Activated CD8-positive, alpha-beta memory T cell treated with anti-CD3 and anti-CD28 coated beads, Interleukin-2, amount 50 U/mL, for 24 hours (primary cell): ENCODE measurements around the gene SUGCT.
"Not testable (repeated sequence)": the region's sequence is repeated elsewhere in the genome, so short reads cannot be mapped to it uniquely, and the experiment has no call there.

Experiments used
- DNase-seq: peaks from one replicate; pipeline ENCODE4 v3.0.0-alpha.2; 2020; ENCODE audit errors: extremely low read depth

Gene SUGCT

GRCh38 chr7:40139891-40140290, 5.1 kb downstream of the SUGCT start:
- DNase-seq = not testable (repeated sequence)

- not testable (repeated sequence) for DNase-seq
Observed at GRCh38 chr7:40141916-40142315, 7.1 kb downstream of the SUGCT start.

GRCh38 chr7:40145596-40146130, 10.9 kb downstream of the SUGCT start:
- not testable (repeated sequence) for DNase-seq

GRCh38 chr7:40147371-40148246, 12.8 kb downstream of the SUGCT start:
- DNase-seq = no peak

GRCh38 chr7:40148247-40148580, 13.4 kb downstream of the SUGCT start:
- not testable (repeated sequence) for DNase-seq

- DNase-seq = no peak
Observed at GRCh38 chr7:40148671-40149070, 13.9 kb downstream of the SUGCT start.

- DNase-seq = no peak
Observed at GRCh38 chr7:40151504-40151903, 16.7 kb downstream of the SUGCT start.

- no peak for DNase-seq
Observed at GRCh38 chr7:40156988-40157387, 22.2 kb downstream of the SUGCT start.

GRCh38 chr7:40162516-40162915, 27.7 kb downstream of the SUGCT start:
- DNase-seq = no peak

- DNase-seq = no peak
Observed at GRCh38 chr7:40165216-40165615, 30.4 kb downstream of the SUGCT start.

- DNase-seq = no peak
Observed at GRCh38 chr7:40167291-40167690, 32.5 kb downstream of the SUGCT start.

- DNase-seq = not testable (repeated sequence)
Observed at GRCh38 chr7:40168266-40168665, 33.5 kb downstream of the SUGCT start.

- DNase-seq = not testable (repeated sequence)
Observed at GRCh38 chr7:40173121-40173520, 38.3 kb downstream of the SUGCT start.

GRCh38 chr7:40175256-40175655, 40.5 kb downstream of the SUGCT start:
- DNase-seq = not testable (repeated sequence)

GRCh38 chr7:40175725-40176510, 41.1 kb downstream of the SUGCT start:
- no peak for DNase-seq

GRCh38 chr7:40177071-40177470, 42.3 kb downstream of the SUGCT start:
- no peak for DNase-seq

- DNase-seq = no peak
Observed at GRCh38 chr7:40182452-40182851, 47.6 kb downstream of the SUGCT start.

GRCh38 chr7:40186586-40186985, 51.8 kb downstream of the SUGCT start:
- DNase-seq = no peak

GRCh38 chr7:40192036-40192435, 57.2 kb downstream of the SUGCT start:
- no peak for DNase-seq

- DNase-seq = no peak
Observed at GRCh38 chr7:40194745-40195144, 59.9 kb downstream of the SUGCT start.

GRCh38 chr7:40197527-40197926, 62.7 kb downstream of the SUGCT start:
- DNase-seq = no peak

- DNase-seq = no peak
Observed at GRCh38 chr7:40199076-40199802, 64.4 kb downstream of the SUGCT start.
